NB4 (cell line): Measurements from ENCODE around the gene SURF6.

Source experiments
- DNase-seq: peaks from one replicate; pipeline ENCODE4 v3.0.0; 2010; ENCODE audit warnings: low read depth
- H3K4me3 ChIP-seq: one replicate; pipeline ENCODE4 v1.5.1; 2011; ENCODE audit warnings: mild to moderate bottlenecking, low read depth, low read length, moderate library complexity
- MAX ChIP-seq: IDR thresholded peaks from 2 replicates; pipeline ENCODE4 v1.6.1; 2011; ENCODE audit warnings: low read depth, low read length
- MYC ChIP-seq: IDR thresholded peaks from 2 replicates; pipeline ENCODE4 v1.6.1; 2011; ENCODE audit warnings: low read depth, low read length
- POLR2A ChIP-seq: IDR thresholded peaks from 2 replicates; pipeline ENCODE4 v1.6.1; 2011; ENCODE audit warnings: mild to moderate bottlenecking; ENCODE audit not compliant: insufficient read length; ENCODE audit errors: extremely low read depth
- TF ChIP-seq, protein P1 (sequence below): IDR thresholded peaks from one replicate; pipeline ENCODE4 v1.5.1; 2012; ENCODE audit warnings: low read depth, low read length

Gene SURF6

GRCh38 chr9:133351908-133352634 lies 16.1 kb upstream of the SURF6 start:
- TF ChIP-seq MYC: 0 out of 2 replicates have a peak, but pooled peaks have one; percentile 7
- TF ChIP-seq MAX: 0 out of 2 replicates have a peak, but pooled peaks have one; percentile 3
- TF ChIP-seq, protein P1, sequence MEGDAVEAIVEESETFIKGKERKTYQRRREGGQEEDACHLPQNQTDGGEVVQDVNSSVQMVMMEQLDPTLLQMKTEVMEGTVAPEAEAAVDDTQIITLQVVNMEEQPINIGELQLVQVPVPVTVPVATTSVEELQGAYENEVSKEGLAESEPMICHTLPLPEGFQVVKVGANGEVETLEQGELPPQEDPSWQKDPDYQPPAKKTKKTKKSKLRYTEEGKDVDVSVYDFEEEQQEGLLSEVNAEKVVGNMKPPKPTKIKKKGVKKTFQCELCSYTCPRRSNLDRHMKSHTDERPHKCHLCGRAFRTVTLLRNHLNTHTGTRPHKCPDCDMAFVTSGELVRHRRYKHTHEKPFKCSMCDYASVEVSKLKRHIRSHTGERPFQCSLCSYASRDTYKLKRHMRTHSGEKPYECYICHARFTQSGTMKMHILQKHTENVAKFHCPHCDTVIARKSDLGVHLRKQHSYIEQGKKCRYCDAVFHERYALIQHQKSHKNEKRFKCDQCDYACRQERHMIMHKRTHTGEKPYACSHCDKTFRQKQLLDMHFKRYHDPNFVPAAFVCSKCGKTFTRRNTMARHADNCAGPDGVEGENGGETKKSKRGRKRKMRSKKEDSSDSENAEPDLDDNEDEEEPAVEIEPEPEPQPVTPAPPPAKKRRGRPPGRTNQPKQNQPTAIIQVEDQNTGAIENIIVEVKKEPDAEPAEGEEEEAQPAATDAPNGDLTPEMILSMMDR: peak; percentile 78
- peak; percentile 10 for TF ChIP-seq POLR2A
- peak; percentile 90 for DNase-seq
- H3K4me3 ChIP-seq: no peak overlapping the region

- H3K4me3 ChIP-seq: no peak overlapping the region
- no peak for DNase-seq
- TF ChIP-seq, protein P1: no peak
- TF ChIP-seq MYC (no peak), POLR2A (no peak), MAX (no peak)
Observed at GRCh38 chr9:133351526-133351907, 15.5 kb upstream of the SURF6 start.

DNA sequence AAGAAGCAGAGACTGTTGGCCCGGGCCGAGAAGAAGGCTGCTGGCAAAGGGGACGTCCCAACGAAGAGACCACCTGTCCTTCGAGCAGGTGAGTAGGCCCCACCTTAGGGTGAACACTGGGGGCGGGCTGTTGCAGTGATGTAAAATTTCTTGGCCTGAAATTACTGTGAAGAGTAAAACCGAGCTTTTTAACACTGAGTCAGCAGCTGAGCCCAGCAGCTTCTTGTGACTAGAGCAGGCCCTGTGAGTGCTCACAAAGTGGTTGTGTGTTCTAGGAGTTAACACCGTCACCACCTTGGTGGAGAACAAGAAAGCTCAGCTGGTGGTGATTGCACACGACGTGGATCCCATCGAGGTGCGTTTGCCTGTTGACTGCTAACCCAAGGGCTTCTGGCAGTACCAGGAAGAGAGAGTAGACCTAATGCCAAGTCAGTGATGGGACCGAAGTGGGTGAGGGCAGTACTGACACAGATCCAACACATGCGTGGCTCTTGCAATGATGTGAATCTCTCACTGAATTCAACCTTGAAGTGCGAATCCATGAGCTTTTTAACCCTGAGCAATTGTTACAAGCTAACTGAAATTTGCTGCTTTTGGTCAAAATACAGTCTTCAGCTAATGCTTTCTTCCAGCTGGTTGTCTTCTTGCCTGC lies 14.1 kb upstream of the SURF6 start:
- peak overlapping the region; percentile 81 for H3K4me3 ChIP-seq

GRCh38 chr9:133348718-133349573 lies 13.0 kb upstream of the SURF6 start:
- no peak for TF ChIP-seq POLR2A
- TF ChIP-seq MYC: no peak
- TF ChIP-seq, protein P1: no peak
- TF ChIP-seq MAX: no peak
- peak overlapping the region; percentile 81 for H3K4me3 ChIP-seq
- no peak for DNase-seq

More for the DNA sequence above, 14.1 kb upstream of the SURF6 start:
- TF ChIP-seq POLR2A: no peak
- TF ChIP-seq, protein P1: no peak
- no peak for TF ChIP-seq MYC
- TF ChIP-seq MAX: no peak
- no peak for DNase-seq

- peak within 1 kb of the TSS; percentile 81 for H3K4me3 ChIP-seq
- DNase-seq: peak; percentile 95
- TF ChIP-seq POLR2A (peak; percentile 98), MAX (peak; percentile 84), MYC (peak; percentile 95)
- TF ChIP-seq, protein P1: no peak
Observed at GRCh38 chr9:133347985-133348717, 12.2 kb upstream of the SURF6 start, which contains the start of the genes MED22 and RPL7A. Gene MED22 (minus strand): TSS chr9:133348131. CDS start chr9:133346662, 1,469 bp downstream. Gene RPL7A (plus strand): TSS chr9:133348218. CDS start chr9:133348244, 26 bp downstream.
